OCI-LY7 (cell line): ENCODE results near the gene BCL2L13.

Source experiments
- EZH2phosphoT487 ChIP-seq: fragments of 200-600 bp; sonication (generic); IDR thresholded peaks from 2 replicates; pipeline ENCODE4 v1.6.1; 2018; ENCODE audit warnings: low read depth, borderline replicate concordance, mild to moderate bottlenecking, mixed run types, antibody characterized with exemption, low read length, moderate library complexity, mixed read lengths
- TF ChIP-seq, protein P1 (sequence below): fragments of 200-600 bp; sonication (generic); conservative IDR thresholded peaks from 2 replicates; pipeline ENCODE4 v1.5.1; 2014; ENCODE audit warnings: mild to moderate bottlenecking, antibody characterized with exemption, low read length, moderate library complexity, mixed read lengths

DNA sequence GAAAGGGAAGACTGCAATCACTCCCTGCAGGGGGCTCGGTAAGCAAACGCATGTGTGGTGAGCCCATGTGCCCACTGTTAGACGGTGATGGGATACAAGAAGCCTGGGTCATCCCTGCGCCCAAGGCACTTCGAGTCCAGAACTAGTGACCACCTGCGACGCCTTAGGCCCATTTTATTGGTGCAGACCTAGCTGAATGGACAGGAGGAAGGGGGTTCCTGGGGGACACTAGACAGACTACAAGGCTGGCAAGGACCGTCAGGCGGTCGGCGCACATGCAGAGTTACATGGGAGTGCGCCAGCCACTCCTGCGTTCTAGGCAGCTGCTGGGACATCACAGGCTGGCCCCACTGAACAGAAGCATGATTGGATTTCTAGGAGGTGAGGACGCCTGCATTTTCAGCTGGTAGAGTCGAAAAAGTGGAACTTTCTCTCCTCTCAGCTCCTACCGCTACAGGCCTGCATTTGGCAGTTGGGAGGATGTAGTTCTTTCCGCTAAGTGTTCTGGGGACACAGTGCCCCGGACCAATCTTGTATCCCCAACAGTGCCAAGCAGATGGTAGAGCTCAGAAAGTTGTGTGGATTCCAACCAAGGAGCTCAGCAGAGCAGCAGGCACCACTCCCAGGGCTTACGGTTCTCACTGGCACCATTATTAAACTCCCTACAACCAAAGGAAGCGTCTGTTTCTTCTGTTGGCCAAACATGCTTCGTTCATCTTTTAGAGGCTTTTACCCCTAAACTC is 100.0 kb downstream of the BCL2L13 start:
- TF ChIP-seq, protein P1, sequence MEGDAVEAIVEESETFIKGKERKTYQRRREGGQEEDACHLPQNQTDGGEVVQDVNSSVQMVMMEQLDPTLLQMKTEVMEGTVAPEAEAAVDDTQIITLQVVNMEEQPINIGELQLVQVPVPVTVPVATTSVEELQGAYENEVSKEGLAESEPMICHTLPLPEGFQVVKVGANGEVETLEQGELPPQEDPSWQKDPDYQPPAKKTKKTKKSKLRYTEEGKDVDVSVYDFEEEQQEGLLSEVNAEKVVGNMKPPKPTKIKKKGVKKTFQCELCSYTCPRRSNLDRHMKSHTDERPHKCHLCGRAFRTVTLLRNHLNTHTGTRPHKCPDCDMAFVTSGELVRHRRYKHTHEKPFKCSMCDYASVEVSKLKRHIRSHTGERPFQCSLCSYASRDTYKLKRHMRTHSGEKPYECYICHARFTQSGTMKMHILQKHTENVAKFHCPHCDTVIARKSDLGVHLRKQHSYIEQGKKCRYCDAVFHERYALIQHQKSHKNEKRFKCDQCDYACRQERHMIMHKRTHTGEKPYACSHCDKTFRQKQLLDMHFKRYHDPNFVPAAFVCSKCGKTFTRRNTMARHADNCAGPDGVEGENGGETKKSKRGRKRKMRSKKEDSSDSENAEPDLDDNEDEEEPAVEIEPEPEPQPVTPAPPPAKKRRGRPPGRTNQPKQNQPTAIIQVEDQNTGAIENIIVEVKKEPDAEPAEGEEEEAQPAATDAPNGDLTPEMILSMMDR = no peak
- no peak for TF ChIP-seq EZH2phosphoT487
